ENCODE results near the gene TWIST2.

GRCh38 chr2:238835726-238836301, 12.1 kb upstream of the TWIST2 start:
- TF ChIP-seq CTCF (IDR thresholded peaks at IDR 0.05; ENCODE audit: low read length) (peak; percentile 8; the same call in 1 of the 2 replicates), EZH2 (IDR thresholded peaks at IDR 0.05; ENCODE audit: borderline replicate concordance, low read length) (no peak)

Measured in OCI-LY1 (cell line).